Calu3 (cell line): Measurements from ENCODE around the gene HAT1. TPM values are rescaled to one million over a fixed set of nuclear protein-coding genes. Genes with fewer than 3 reads are reported as not detected.

Experiments
- BruUV-seq: library from RNA; stranded (reverse); fragments of 400-500 nt; replicated peaks from 2 replicates; lab custom pipeline; 2021; lab: Mats Ljungman, UMichigan
- CTCF ChIA-PET: fragments of 300-600 bp; sonication (Branson Sonifier 250); formaldehyde crosslinking; loops from one replicate; lab custom pipeline; 2022; ENCODE audit warnings: antibody characterized with exemption; lab: Charles Lee
- DNase-seq: peaks from one replicate; pipeline ENCODE4 v3.0.0; 2022
- H3K27ac Mint-ChIP-seq: one replicate; pipeline ENCODE4 v1.8.0; 2022; ENCODE audit warnings: mixed read lengths; ENCODE audit not compliant: unreplicated experiment
- H3K27me3 Mint-ChIP-seq: one replicate; pipeline ENCODE4 v1.8.0; 2022; ENCODE audit warnings: mixed read lengths; ENCODE audit not compliant: unreplicated experiment
- H3K36me3 Mint-ChIP-seq: one replicate; pipeline ENCODE4 v1.8.0; 2022; ENCODE audit warnings: mild to moderate bottlenecking, moderate library complexity, mixed read lengths; ENCODE audit not compliant: insufficient read depth, unreplicated experiment
- H3K4me1 Mint-ChIP-seq: one replicate; pipeline ENCODE4 v1.8.0; 2022; ENCODE audit warnings: mild to moderate bottlenecking, low read depth, mixed read lengths; ENCODE audit not compliant: unreplicated experiment
- H3K4me3 Mint-ChIP-seq: one replicate; pipeline ENCODE4 v1.8.0; 2022; ENCODE audit warnings: mild to moderate bottlenecking, low read depth, moderate library complexity, mixed read lengths; ENCODE audit not compliant: unreplicated experiment
- H3K9me3 Mint-ChIP-seq: one replicate; pipeline ENCODE4 v1.8.0; 2022; ENCODE audit warnings: low read depth, mixed read lengths; ENCODE audit not compliant: unreplicated experiment
- intact Hi-C: fragments of 100-400 bp; cut with micrococcal nuclease; formaldehyde crosslinking; loops from one replicate; pipeline ENCODE4 v1.10.0; 2022; ENCODE audit not compliant: unreplicated experiment
- total RNA-seq: library from RNA; stranded (reverse); gene quantifications from 2 replicates; pipeline ENCODE4 v1.2.3, GENCODE V29; 2022
- TF ChIP-seq, protein P1 (sequence below): fragments of 200-600 bp; IDR thresholded peaks from one replicate; pipeline ENCODE4 v1.8.0; 2022; ENCODE audit warnings: antibody characterized with exemption; ENCODE audit not compliant: unreplicated experiment

HAT1 gene
- total RNA-seq, 1 experiment from 2014 or later: 64.3 TPM

DNA sequence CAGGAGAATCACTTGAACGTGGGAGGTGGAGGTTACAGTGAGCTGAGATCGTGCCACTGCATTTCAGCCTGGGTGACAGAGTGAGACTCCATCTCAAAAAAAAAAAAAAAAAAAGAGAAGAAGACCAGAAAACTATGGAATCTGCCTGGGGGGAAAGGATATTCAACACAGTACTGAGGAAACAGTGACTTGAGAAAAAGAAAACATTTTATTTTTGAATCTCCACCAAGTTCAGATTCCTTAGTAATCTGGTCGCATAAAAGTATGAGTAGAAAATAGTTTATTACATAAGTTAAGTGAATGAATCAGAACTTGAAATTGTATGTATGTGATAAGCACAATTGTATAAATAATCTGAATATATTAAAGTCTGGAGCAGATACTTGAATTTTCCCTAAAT, 13.0 kb upstream of the HAT1 start:
- DNase-seq: no peak
- Mint-ChIP-seq H3K27ac (no peak overlapping the region), H3K4me3 (no peak overlapping the region), H3K27me3 (no peaks in the 10 kb centered on the region), H3K4me1 (no peaks in the 10 kb centered on the region), H3K9me3 (no peaks in the 10 kb centered on the region), H3K36me3 (no peaks in the 10 kb centered on the region)
- TF ChIP-seq, protein P1, sequence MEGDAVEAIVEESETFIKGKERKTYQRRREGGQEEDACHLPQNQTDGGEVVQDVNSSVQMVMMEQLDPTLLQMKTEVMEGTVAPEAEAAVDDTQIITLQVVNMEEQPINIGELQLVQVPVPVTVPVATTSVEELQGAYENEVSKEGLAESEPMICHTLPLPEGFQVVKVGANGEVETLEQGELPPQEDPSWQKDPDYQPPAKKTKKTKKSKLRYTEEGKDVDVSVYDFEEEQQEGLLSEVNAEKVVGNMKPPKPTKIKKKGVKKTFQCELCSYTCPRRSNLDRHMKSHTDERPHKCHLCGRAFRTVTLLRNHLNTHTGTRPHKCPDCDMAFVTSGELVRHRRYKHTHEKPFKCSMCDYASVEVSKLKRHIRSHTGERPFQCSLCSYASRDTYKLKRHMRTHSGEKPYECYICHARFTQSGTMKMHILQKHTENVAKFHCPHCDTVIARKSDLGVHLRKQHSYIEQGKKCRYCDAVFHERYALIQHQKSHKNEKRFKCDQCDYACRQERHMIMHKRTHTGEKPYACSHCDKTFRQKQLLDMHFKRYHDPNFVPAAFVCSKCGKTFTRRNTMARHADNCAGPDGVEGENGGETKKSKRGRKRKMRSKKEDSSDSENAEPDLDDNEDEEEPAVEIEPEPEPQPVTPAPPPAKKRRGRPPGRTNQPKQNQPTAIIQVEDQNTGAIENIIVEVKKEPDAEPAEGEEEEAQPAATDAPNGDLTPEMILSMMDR: no peak
- BruUV-seq: no TSS peak
- intact Hi-C loops: no loop called here
- CTCF ChIA-PET: interaction anchor here (0.6 to 0.7 kb wide), 3 partner anchors 12 to 172 kb away, joined by 3 to 5 read pairs (median 4); no protein-coding TSS in a partner anchor

DNA sequence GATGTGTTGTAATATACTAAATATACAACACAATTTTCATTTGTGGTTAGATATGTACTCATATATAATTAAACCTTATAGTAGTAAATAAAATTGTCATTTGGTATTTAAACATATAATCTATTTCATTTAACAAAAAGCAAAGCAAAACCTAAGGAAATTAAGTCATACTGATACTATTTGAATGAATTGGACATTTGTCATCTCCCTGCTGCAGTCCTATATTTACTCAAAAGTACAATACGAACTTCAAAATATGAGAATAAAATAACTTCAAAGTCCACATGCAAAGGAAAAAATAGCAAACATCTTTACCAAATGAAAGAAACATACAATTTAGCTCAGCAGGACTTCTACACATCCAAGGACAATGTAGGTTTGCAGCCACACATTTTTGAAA, 11.8 kb upstream of the HAT1 start:
- no peak for DNase-seq
- Mint-ChIP-seq H3K36me3 (no peaks in the 10 kb centered on the region), H3K4me3 (no peak overlapping the region), H3K27ac (no peak overlapping the region), H3K27me3 (no peaks in the 10 kb centered on the region), H3K4me1 (no peaks in the 10 kb centered on the region), H3K9me3 (no peaks in the 10 kb centered on the region)
- BruUV-seq: no TSS peak
- intact Hi-C loops: no loop called here
- CTCF ChIA-PET: no interaction called here
- TF ChIP-seq, protein P1: no peak

DNA sequence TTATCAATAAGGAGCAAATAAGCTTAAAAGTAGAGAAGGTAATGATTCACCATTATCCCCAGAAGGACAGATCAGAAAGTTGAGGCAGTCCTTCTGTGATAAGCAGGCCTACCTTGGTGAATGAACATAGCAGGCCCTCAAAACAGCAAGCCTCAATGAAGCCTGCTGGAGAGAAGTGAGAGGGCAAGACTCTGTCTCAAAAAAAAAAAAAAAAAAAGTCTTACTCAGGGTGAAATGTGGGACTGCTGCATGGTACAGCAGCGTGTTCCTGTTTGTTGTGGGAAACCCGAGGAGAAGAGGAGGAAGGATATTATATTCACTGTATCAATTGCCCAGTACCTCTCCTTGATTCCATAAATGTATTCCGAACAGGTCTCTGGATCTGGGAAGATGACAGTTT, 8.7 kb upstream of the HAT1 start:
- Mint-ChIP-seq H3K27me3 (no peaks in the 10 kb centered on the region), H3K36me3 (no peaks in the 10 kb centered on the region), H3K4me3 (no peak overlapping the region), H3K9me3 (no peaks in the 10 kb centered on the region), H3K4me1 (no peaks in the 10 kb centered on the region), H3K27ac (no peak overlapping the region)
- no TSS peak for BruUV-seq
- intact Hi-C loops: no loop called here
- CTCF ChIA-PET: interaction anchor here (0.7 kb wide), 1 partner anchor 60 kb away, joined by 4 read pairs; no protein-coding TSS in a partner anchor
- DNase-seq: no peak
- TF ChIP-seq, protein P1: no peak

DNA sequence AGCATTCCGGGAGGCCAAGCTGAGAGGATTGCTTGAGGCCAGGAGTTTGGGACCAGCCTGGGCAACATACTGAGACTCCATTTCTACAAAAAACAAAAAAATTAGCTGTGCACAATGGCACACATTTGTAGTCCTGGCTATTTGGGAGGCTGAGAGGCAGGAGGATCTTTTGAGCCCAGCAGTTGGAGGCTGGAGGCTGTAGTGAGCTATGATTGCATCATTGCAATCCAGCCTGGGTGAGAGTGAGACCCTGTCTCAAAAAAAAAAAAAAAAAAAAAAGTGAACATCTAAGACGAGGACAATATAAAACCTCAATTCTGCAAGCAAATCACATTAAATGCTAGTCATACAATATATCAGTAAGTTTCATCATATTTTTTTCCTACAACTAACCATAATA, 2.8 kb upstream of the HAT1 start:
- H3K4me1 Mint-ChIP-seq: peaks cover 12% of the 10 kb centered on the region
- CTCF ChIA-PET: interaction anchor here (0.6 to 0.7 kb wide), 2 partner anchors 154 to 183 kb away, joined by 3 read pairs; partner anchors contain the start of gene DLX2
- intact Hi-C loops: no loop called here
- no peak overlapping the region for H3K4me3 Mint-ChIP-seq
- peaks cover 26% of the 10 kb centered on the region for H3K36me3 Mint-ChIP-seq
- no peaks in the 10 kb centered on the region for H3K9me3 Mint-ChIP-seq
- H3K27me3 Mint-ChIP-seq: no peaks in the 10 kb centered on the region
- TF ChIP-seq, protein P1: no peak
- BruUV-seq: no TSS peak
- DNase-seq: no peak
- H3K27ac Mint-ChIP-seq: no peak overlapping the region
